Fibroblast of lung (primary cell): ENCODE results near the gene ACTA1.

Experiments
- CTCF ChIP-seq, 2 donors: IDR thresholded peaks in 1 of 2; conservative IDR thresholded peaks in 1 of 2; 1 replicate in 1 of 2; 2 replicates in 1 of 2; pipeline ENCODE4 v1.5.1; 2011 to 2012; ENCODE audit warnings: low read length in 2 of 2, control low read depth in 1 of 2, inconsistent platforms in 1 of 2, low read depth in 1 of 2, mild to moderate bottlenecking in 1 of 2
- EZH2 ChIP-seq: IDR thresholded peaks from 2 replicates; pipeline ENCODE4 v1.5.1; 2012; ENCODE audit warnings: low read length, control low read depth, mild to moderate bottlenecking; ENCODE audit errors: missing control alignments

- no peak for TF ChIP-seq CTCF (conservative IDR thresholded peaks at IDR 0.05 in 1 of 2, IDR thresholded peaks at IDR 0.05 in 1 of 2; ENCODE audit: low read depth in 1 of 2, low read length in 2 of 2)
- no peak for TF ChIP-seq EZH2
Observed at GRCh38 chr1:229445828-229446227, 11.9 kb upstream of the ACTA1 start.
